ENCODE measurements around the gene RPH3AL.

DNA sequence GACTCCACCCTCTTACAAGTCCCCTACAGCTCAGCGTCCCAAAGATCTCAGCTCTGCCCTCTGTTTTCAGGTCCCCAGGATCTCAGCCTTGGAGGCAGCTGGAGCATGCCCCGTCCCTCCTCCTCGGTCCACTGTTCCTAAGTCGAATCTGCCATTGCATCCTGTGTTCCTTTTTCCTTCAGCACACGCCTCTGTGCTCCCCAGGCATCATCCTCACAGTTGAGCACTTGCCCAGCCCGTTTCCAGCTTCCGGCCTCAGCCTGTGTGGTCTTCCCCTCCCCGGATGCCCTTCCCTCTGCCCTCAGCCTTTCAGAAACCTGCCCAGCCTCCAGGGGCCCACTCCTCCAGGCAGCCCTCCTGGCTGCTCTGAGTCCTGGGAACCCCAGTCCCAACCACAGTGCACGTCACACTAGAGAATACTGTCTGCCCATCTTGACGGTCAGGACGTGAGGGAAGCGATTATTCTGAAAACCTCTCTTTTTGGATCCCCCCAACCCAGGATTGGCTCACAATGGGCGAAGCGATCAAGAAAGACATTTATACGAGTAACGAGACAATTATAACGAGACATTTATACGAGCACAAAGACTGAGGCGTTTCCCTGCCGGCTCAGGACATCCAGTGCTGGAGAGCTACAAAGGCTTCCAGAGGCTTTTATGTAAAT is 41.4 kb downstream of the RPH3AL start:
- TF ChIP-seq, protein P1, sequence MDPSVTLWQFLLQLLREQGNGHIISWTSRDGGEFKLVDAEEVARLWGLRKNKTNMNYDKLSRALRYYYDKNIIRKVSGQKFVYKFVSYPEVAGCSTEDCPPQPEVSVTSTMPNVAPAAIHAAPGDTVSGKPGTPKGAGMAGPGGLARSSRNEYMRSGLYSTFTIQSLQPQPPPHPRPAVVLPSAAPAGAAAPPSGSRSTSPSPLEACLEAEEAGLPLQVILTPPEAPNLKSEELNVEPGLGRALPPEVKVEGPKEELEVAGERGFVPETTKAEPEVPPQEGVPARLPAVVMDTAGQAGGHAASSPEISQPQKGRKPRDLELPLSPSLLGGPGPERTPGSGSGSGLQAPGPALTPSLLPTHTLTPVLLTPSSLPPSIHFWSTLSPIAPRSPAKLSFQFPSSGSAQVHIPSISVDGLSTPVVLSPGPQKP (IDR thresholded peaks at IDR 0.05; ENCODE audit: low read depth, low read length), result no peak
- no peak for TF ChIP-seq RAD21 (IDR thresholded peaks at IDR 0.05; ENCODE audit: insufficient read depth, low read depth, low read length)
- TF ChIP-seq, protein P2, sequence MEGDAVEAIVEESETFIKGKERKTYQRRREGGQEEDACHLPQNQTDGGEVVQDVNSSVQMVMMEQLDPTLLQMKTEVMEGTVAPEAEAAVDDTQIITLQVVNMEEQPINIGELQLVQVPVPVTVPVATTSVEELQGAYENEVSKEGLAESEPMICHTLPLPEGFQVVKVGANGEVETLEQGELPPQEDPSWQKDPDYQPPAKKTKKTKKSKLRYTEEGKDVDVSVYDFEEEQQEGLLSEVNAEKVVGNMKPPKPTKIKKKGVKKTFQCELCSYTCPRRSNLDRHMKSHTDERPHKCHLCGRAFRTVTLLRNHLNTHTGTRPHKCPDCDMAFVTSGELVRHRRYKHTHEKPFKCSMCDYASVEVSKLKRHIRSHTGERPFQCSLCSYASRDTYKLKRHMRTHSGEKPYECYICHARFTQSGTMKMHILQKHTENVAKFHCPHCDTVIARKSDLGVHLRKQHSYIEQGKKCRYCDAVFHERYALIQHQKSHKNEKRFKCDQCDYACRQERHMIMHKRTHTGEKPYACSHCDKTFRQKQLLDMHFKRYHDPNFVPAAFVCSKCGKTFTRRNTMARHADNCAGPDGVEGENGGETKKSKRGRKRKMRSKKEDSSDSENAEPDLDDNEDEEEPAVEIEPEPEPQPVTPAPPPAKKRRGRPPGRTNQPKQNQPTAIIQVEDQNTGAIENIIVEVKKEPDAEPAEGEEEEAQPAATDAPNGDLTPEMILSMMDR (IDR thresholded peaks at IDR 0.05 in 2 of 3, conservative IDR thresholded peaks at IDR 0.05 in 1 of 3; ENCODE audit: control insufficient read depth in 2 of 3, extremely low read depth in 1 of 3, insufficient read depth in 1 of 3, low read depth in 3 of 3, low read length in 3 of 3), result no peak
- TF ChIP-seq EZH2 (IDR thresholded peaks at IDR 0.05; ENCODE audit: borderline replicate concordance, control insufficient read depth, low read depth, low read length), result no peak
- TF ChIP-seq, protein P3, sequence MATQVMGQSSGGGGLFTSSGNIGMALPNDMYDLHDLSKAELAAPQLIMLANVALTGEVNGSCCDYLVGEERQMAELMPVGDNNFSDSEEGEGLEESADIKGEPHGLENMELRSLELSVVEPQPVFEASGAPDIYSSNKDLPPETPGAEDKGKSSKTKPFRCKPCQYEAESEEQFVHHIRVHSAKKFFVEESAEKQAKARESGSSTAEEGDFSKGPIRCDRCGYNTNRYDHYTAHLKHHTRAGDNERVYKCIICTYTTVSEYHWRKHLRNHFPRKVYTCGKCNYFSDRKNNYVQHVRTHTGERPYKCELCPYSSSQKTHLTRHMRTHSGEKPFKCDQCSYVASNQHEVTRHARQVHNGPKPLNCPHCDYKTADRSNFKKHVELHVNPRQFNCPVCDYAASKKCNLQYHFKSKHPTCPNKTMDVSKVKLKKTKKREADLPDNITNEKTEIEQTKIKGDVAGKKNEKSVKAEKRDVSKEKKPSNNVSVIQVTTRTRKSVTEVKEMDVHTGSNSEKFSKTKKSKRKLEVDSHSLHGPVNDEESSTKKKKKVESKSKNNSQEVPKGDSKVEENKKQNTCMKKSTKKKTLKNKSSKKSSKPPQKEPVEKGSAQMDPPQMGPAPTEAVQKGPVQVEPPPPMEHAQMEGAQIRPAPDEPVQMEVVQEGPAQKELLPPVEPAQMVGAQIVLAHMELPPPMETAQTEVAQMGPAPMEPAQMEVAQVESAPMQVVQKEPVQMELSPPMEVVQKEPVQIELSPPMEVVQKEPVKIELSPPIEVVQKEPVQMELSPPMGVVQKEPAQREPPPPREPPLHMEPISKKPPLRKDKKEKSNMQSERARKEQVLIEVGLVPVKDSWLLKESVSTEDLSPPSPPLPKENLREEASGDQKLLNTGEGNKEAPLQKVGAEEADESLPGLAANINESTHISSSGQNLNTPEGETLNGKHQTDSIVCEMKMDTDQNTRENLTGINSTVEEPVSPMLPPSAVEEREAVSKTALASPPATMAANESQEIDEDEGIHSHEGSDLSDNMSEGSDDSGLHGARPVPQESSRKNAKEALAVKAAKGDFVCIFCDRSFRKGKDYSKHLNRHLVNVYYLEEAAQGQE (IDR thresholded peaks at IDR 0.05; ENCODE audit: low read depth, low read length), result no peak
- TF ChIP-seq EP300 (IDR thresholded peaks at IDR 0.05; ENCODE audit: borderline replicate concordance in 1 of 2, control insufficient read depth in 1 of 2, low read depth in 2 of 2, low read length in 2 of 2), result no peak
